Left lung (tissue), 10 donors: Measurements from ENCODE around the gene RAPH1. TPM values are rescaled to one million over a fixed set of nuclear protein-coding genes. Genes with fewer than 3 reads are reported as not detected.

Experiments
- ATAC-seq: fragments of 200-7000 bp; cut with Tn5 transposase; one replicate; pipeline ENCODE4 v1.9.1; 2020; ENCODE audit warnings: moderate library complexity
- DNase-seq, 4 donors: peaks; one replicate each; pipeline ENCODE4 v3.0.0-alpha.2; 2013 to 2020
- H3K27ac ChIP-seq, 2 donors: fragments of 200-600 bp; sonication (generic) in 1 of 2; one replicate each; pipeline versions ENCODE4 v1.5.0 to v1.8.0; 2020 to 2021
- H3K27me3 ChIP-seq, 2 donors: fragments of 200-600 bp; sonication (generic) in 1 of 2; one replicate each; pipeline versions ENCODE4 v1.5.0 to v1.8.0; 2020 to 2021
- H3K36me3 ChIP-seq, 2 donors: fragments of 200-600 bp; sonication (generic) in 1 of 2; one replicate each; pipeline versions ENCODE4 v1.5.0 to v1.8.0; 2020 to 2021
- H3K4me1 ChIP-seq, 2 donors: fragments of 200-600 bp; one replicate each; pipeline ENCODE4 v1.8.0; 2021
- H3K4me3 ChIP-seq, 2 donors: fragments of 200-600 bp; sonication (generic) in 1 of 2; one replicate each; pipeline versions ENCODE4 v1.5.0 to v1.8.0; 2020 to 2021; ENCODE audit warnings: mild to moderate bottlenecking in 1 of 2
- H3K9me3 ChIP-seq, 2 donors: fragments of 200-600 bp; sonication (generic) in 1 of 2; one replicate each; pipeline versions ENCODE4 v1.5.0 to v1.8.0; 2020 to 2021
- CTCF ChIP-seq, 2 donors: fragments of 200-600 bp; sonication (generic) in 1 of 2; IDR thresholded peaks; one replicate each; pipeline versions ENCODE4 v1.5.0 to v1.8.0; 2021; ENCODE audit warnings: antibody characterized with exemption in 2 of 2
- intact Hi-C, 2 donors: fragments of 100-400 bp; cut with DNase I; formaldehyde crosslinking; loops; one replicate each; pipeline versions ENCODE4 v1.11.2 to v1.14.2; 2022
- polyA plus RNA-seq, 6 donors: library from polyadenylated mRNA; unstranded; fragments of 120-200 nt; gene quantifications; one replicate each; pipeline ENCODE4 v1.2.1, GENCODE V29; 2013; ENCODE audit not compliant: insufficient read length in 6 of 6
- total RNA-seq, 2 donors: library from RNA; stranded (reverse); fragmentation: NEBNext Ultra II Directional; extraction: Animal tissue kit (Norgen Biotek cat#: 25700); gene quantifications; one replicate each; pipeline ENCODE4 v1.2.1, GENCODE V29; 2021
- donor health status: DM: no; HTN: yes; CAD: no.
- donor health status: DM: no; HTN: no; CAD: no.

The RAPH1 gene
- total and polyA plus RNA-seq, 8 donors: 24.6 to 74.7 (median 27.8) TPM

- H3K4me3 ChIP-seq: no peak overlapping the region
- TF ChIP-seq CTCF (IDR thresholded peaks at IDR 0.05): no peak
- no peak for DNase-seq
- no peaks in the 10 kb centered on the region for H3K36me3 ChIP-seq
- no peak overlapping the region for H3K27ac ChIP-seq
- intact Hi-C loops: no loop called here
- H3K4me1 ChIP-seq: peaks cover 5 to 9% of the 10 kb centered on the region in 2 donors
- H3K9me3 ChIP-seq: no peaks in the 10 kb centered on the region
- ATAC-seq: no peak
- no peaks in the 10 kb centered on the region for H3K27me3 ChIP-seq
Observed at GRCh38 chr2:203574824-203575223, 39.7 kb upstream of the RAPH1 start.

DNA sequence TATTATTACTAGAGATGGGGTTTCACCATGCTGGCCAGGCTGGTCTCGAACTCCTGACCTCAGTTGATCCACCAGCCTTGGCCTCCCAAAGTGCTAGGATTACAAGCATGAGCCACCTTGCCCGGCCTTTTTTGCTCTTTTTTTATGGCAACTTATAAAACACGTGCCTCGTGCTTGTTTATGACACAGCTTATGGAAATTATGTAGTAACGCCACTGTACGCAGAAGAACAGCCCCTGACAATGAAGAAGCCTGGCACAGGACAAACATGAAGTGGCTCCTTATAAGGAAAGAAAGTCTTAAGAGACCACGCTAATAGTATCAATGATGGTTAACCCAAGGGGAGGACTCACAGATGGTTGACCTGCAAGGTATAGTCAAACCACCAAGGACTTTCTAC lies 37.2 kb upstream of the RAPH1 start:
- Histone ChIP-seq H3K4me3 (no peak overlapping the region), H3K4me1 (no peaks in the 10 kb centered on the region), H3K27me3 (no peaks in the 10 kb centered on the region), H3K9me3 (no peaks in the 10 kb centered on the region), H3K36me3 (no peaks in the 10 kb centered on the region), H3K27ac (no peak overlapping the region)
- TF ChIP-seq CTCF (IDR thresholded peaks at IDR 0.05): no peak
- DNase-seq (no peak), ATAC-seq (no peak)
- intact Hi-C loops: no loop called here

DNA sequence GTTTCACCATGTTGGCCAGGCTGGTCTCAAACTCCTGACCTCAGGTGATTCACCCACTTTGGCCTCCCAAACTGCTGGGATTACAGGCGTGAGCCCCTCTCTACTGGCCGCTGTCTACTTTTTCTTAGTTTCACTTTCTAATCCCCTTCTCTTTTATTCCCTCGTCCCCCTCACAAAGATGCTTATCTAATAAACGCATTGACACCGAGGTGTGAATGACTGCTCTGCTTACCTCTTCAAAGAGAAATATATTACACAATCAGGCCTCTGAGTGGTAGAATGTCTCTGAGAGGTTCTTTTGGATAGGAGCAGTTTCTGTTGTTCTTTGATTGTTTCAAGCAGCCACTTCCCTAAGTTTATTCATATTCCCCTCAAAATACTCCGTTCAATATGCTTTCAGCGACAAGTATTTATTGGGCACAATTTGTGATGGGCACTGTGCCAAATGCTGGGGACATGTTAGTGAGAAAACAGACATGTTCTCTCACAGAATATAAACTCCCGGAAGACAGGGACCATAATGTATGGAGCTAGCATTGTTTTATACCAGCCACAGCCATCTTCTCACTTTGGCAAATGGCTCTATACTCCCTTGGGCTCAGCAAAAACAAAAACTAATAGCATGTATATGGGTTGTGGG lies 34.7 kb upstream of the RAPH1 start:
- Histone ChIP-seq H3K36me3 (no peaks in the 10 kb centered on the region), H3K4me3 (no peak overlapping the region), H3K27ac (no peak overlapping the region), H3K4me1 (no peaks in the 10 kb centered on the region), H3K9me3 (no peaks in the 10 kb centered on the region), H3K27me3 (no peaks in the 10 kb centered on the region)
- no peak for TF ChIP-seq CTCF (IDR thresholded peaks at IDR 0.05)
- intact Hi-C loops: no loop called here
- DNase-seq (no peak), ATAC-seq (peak; percentile 66)

DNA sequence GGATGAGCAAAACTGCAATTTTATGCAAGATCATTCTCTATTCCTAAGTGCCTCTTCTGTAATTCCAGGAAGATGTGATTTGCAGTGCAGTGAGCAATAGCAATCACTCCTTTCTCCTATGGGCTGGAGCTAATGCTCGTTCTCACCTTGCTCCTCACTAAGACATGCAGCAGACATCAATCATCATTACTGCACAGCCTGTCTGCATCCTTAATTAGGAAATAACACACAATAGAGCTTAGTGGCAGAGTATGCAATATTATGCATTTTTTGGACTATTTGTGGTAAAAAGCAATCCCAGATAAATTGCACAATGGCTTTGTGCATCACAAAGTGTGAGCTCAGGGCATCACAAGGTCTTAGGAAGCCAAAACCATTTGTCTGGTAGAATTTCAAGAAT lies 32.6 kb upstream of the RAPH1 start:
- Histone ChIP-seq H3K27ac (no peak overlapping the region), H3K27me3 (no peaks in the 10 kb centered on the region), H3K9me3 (no peaks in the 10 kb centered on the region), H3K4me1 (no peaks in the 10 kb centered on the region), H3K36me3 (no peaks in the 10 kb centered on the region), H3K4me3 (no peak overlapping the region)
- DNase-seq (no peak), ATAC-seq (no peak)
- TF ChIP-seq CTCF (IDR thresholded peaks at IDR 0.05): no peak
- intact Hi-C loops: no loop called here

DNA sequence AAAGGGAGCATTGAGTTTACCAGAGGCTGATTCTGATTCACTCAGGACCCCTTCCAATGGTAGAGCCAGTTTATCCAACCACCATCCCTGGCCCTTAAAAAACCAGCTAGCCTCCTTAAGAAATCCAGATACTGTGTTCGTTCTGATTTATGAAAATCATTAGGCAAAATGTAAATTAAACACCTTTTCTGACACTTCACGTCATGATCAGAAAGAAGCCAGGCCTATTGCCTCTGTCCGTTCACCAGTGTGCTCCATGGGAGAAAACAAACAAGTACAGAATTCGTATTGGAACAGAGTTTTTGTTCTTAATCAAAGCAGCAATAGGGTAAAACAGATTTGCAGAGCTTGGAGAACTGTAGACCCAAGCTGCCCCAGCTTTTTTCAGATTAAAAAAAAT lies 31.1 kb upstream of the RAPH1 start:
- Histone ChIP-seq H3K4me3 (no peak overlapping the region), H3K9me3 (no peaks in the 10 kb centered on the region), H3K36me3 (no peaks in the 10 kb centered on the region), H3K27ac (no peak overlapping the region), H3K27me3 (no peaks in the 10 kb centered on the region), H3K4me1 (no peaks in the 10 kb centered on the region)
- TF ChIP-seq CTCF (IDR thresholded peaks at IDR 0.05): no peak
- ATAC-seq (no peak), DNase-seq (no peak)
- intact Hi-C loops: no loop called here
